Measurements from ENCODE around the gene LFNG.

The LFNG gene

DNA sequence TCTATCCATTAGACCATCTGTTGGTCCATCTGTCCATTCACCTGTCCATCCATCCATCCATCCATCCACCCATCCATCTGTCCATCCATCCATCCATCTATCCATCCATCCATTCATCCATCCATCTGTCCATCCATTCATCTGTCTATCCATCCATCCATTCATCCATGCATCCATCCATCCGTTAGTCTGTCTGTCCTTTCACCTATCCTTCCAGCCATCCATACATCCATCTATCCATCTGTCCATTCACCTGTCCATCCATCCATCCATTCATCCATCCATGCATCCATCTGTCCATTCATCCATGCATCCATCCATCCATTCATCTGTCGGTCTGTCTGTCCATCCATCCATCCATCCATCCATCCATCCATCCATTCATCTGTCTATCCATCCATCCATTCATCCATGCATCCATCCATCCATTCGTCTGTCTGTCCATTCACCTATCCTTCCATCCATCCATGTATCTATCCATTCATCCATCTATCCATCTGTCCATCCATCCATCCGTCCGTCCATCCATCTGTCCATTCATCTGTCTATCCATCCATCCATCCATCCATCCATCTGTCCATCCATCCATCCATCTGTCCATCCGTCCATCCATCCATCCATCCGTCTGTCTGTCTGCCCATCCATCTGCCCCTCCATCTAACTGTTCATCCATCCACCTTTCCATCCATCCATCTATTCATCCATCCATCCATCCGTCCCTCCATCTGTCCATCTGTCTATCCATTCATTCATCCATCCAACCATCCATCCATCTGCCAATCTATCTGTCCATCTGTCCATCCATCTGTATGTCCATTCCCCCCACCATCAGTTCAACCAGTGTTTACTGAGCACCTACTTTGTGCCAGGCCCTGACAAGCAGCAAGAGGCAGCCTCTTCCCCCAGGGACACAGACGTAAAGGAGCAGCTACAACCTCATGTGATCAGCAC, 4.8 kb upstream of the LFNG start:
- H3K27ac Mint-ChIP-seq, result no peak overlapping the region
- H3K4me3 Mint-ChIP-seq, result no peak overlapping the region
- H3K4me1 Mint-ChIP-seq (ENCODE audit: low read depth), result peaks cover 59% of the 10 kb centered on the region
- no peaks in the 10 kb centered on the region for H3K36me3 Mint-ChIP-seq (ENCODE audit: low read depth)
- no peaks in the 10 kb centered on the region for H3K9me3 Mint-ChIP-seq
- H3K27me3 Mint-ChIP-seq, result no peaks in the 10 kb centered on the region

GRCh38 chr7:2515424-2516193, 4.0 kb upstream of the LFNG start:
- Mint-ChIP-seq H3K27ac (no peak overlapping the region), H3K4me3 (no peak overlapping the region), H3K9me3 (no peaks in the 10 kb centered on the region), H3K27me3 (no peaks in the 10 kb centered on the region), H3K36me3 (ENCODE audit: low read depth) (no peaks in the 10 kb centered on the region), H3K4me1 (ENCODE audit: low read depth) (peaks cover 57% of the 10 kb centered on the region)

GRCh38 chr7:2516194-2516555, 3.4 kb upstream of the LFNG start:
- Mint-ChIP-seq H3K4me3 (no peak overlapping the region), H3K27ac (no peak overlapping the region), H3K27me3 (no peaks in the 10 kb centered on the region), H3K36me3 (ENCODE audit: low read depth) (no peaks in the 10 kb centered on the region), H3K4me1 (ENCODE audit: low read depth) (peaks cover 54% of the 10 kb centered on the region), H3K9me3 (no peaks in the 10 kb centered on the region)

GRCh38 chr7:2517026-2517425, 2.5 kb upstream of the LFNG start:
- Mint-ChIP-seq H3K4me1 (ENCODE audit: low read depth) (peaks cover 52% of the 10 kb centered on the region), H3K36me3 (ENCODE audit: low read depth) (no peaks in the 10 kb centered on the region), H3K9me3 (no peaks in the 10 kb centered on the region), H3K27me3 (no peaks in the 10 kb centered on the region), H3K27ac (no peak overlapping the region), H3K4me3 (no peak overlapping the region)

DNA sequence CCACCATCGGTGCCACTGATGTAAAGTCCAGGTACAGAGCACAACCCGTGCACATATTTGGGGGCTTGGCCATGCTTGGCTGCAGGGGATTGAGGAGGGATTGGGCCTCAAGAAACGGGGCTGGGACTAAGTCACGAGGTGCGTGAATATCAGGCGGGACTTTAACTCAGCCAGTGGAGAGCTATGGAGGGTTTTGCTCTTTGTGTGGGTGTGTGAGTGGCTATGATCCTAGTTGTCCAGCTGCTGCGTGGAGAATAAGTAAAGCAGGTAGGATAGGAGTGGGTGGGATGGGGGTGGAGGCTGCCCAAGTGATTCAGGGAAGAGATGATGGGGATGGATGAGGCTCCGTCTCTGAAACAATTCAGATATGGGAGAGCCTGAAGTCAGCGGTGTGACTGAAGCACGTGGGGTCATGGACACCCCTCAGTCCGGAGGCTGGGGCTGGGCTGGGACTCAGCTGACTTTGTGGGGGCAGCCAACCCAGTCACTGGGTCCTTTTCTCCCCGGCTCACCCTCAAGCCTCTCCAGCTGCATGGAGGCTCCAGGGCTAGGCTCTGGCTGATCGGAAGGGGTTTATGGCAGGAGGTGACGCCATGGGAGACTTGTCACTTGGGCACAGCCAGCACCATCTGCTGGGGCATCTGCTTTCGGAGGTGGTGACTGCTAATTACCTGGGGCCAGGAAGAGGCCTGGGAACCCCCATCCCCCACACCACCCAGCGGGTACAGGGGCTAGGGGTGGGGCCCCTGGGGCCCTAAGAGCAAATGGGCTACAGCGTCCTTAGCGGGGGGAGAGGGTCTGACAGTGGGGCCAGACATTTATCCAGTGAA, 1.7 kb upstream of the LFNG start:
- no peaks in the 10 kb centered on the region for H3K36me3 Mint-ChIP-seq (ENCODE audit: low read depth)
- peak overlapping the region; percentile 75 for H3K27ac Mint-ChIP-seq
- no peaks in the 10 kb centered on the region for H3K27me3 Mint-ChIP-seq
- peak overlapping the region; percentile 71 for H3K4me3 Mint-ChIP-seq
- H3K4me1 Mint-ChIP-seq (ENCODE audit: low read depth), result peaks cover 52% of the 10 kb centered on the region
- no peaks in the 10 kb centered on the region for H3K9me3 Mint-ChIP-seq

DNA sequence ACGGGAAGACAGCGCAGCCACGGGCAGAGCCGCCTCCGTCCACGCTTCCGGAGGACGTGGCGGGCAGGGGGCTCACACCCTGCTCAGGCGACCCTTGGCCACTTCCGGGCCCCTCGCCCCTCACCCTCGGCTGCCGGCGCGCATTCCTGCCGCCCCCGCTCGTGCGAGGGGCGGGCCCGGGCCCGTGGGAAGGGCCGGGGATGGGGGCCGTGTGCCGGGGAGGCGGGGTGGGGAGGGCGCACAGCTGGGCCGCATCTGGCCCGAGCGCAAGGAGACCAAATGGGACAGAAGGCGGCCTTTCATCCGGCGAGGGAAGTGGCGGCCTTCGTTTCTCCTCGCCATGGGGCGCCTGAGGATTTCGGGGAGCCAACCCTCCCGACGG, 846 bp upstream of the LFNG start:
- peak overlapping the region; percentile 71 for H3K4me3 Mint-ChIP-seq
- no peaks in the 10 kb centered on the region for H3K27me3 Mint-ChIP-seq
- peaks cover 50% of the 10 kb centered on the region for H3K4me1 Mint-ChIP-seq (ENCODE audit: low read depth)

GRCh38 chr7:2520131-2520760, 672 bp downstream of the LFNG start:
- peak overlapping the region; percentile 80 for H3K27ac Mint-ChIP-seq
- H3K27me3 Mint-ChIP-seq, result no peaks in the 10 kb centered on the region
- H3K9me3 Mint-ChIP-seq, result no peaks in the 10 kb centered on the region
- peak overlapping the region; percentile 91 for H3K4me3 Mint-ChIP-seq
- H3K4me1 Mint-ChIP-seq (ENCODE audit: low read depth), result peaks cover 55% of the 10 kb centered on the region
- no peaks in the 10 kb centered on the region for H3K36me3 Mint-ChIP-seq (ENCODE audit: low read depth)

More for the DNA sequence above, 846 bp upstream of the LFNG start:
- Mint-ChIP-seq H3K27ac (no peak overlapping the region), H3K36me3 (ENCODE audit: low read depth) (no peaks in the 10 kb centered on the region), H3K9me3 (no peaks in the 10 kb centered on the region)

DNA sequence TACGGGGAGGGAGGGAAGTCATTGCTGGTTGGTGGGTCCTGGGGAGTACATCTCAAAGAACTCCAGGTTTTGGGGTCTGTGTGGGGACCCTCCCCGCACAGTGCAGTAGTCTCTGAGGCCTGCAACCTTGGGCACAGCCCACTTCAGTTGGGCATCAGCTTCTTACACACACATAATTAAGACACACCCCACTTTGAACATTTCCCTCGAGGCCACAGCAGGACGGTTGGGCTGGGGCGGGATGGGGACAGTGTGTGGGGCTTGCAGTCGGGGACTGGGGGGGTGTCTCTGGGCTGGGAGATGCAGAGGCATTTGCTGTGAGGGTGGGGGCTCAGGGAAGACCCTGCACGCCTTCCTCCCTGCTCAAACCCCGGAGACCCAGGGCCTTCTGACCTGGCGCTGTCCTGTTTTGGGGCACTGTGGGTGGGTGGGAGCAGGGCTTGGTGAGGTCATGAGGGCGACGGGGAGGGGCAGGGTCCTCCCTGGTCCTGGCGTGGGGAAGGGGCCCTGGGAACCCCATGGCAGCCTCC, 1.3 kb downstream of the LFNG start:
- Mint-ChIP-seq H3K27ac (no peak overlapping the region), H3K4me1 (ENCODE audit: low read depth) (peaks cover 58% of the 10 kb centered on the region), H3K27me3 (no peaks in the 10 kb centered on the region), H3K4me3 (peak overlapping the region; percentile 91), H3K9me3 (no peaks in the 10 kb centered on the region), H3K36me3 (ENCODE audit: low read depth) (peaks cover 2% of the 10 kb centered on the region)

DNA sequence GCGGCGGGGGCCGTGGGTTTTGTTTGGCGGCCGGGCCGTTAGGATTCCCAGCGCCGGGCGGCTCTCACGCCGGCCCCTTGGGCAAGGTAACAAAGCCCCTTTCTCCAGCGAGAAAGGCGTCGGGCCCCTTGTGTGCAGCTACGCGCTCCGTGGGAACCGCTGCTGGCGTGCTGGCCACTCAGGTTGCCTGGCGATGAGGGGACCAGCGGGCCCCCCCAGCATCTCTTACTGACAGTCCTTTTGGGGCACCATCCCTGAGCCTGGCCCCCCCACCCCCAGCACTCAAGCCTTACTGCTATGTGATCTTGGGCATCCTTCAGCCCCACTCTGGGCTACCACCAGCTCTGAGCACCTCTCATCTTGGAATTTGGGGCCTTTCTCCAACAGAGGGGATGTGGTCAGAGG, 1.8 kb downstream of the LFNG start:
- no peaks in the 10 kb centered on the region for H3K9me3 Mint-ChIP-seq
- H3K36me3 Mint-ChIP-seq (ENCODE audit: low read depth), result peaks cover 5% of the 10 kb centered on the region
- peak overlapping the region; percentile 88 for H3K27ac Mint-ChIP-seq
- H3K4me1 Mint-ChIP-seq (ENCODE audit: low read depth), result peaks cover 61% of the 10 kb centered on the region
- H3K4me3 Mint-ChIP-seq, result peak overlapping the region; percentile 85
- H3K27me3 Mint-ChIP-seq, result no peaks in the 10 kb centered on the region

GRCh38 chr7:2521952-2522591, 2.5 kb downstream of the LFNG start:
- Mint-ChIP-seq H3K36me3 (ENCODE audit: low read depth) (peaks cover 5% of the 10 kb centered on the region), H3K27me3 (no peaks in the 10 kb centered on the region), H3K9me3 (no peaks in the 10 kb centered on the region), H3K27ac (peak overlapping the region; percentile 88), H3K4me3 (peak overlapping the region; percentile 85), H3K4me1 (ENCODE audit: low read depth) (peaks cover 65% of the 10 kb centered on the region)

- H3K27me3 Mint-ChIP-seq, result no peaks in the 10 kb centered on the region
- H3K36me3 Mint-ChIP-seq (ENCODE audit: low read depth), result peaks cover 5% of the 10 kb centered on the region
- peak overlapping the region; percentile 88 for H3K27ac Mint-ChIP-seq
- no peaks in the 10 kb centered on the region for H3K9me3 Mint-ChIP-seq
- H3K4me1 Mint-ChIP-seq (ENCODE audit: low read depth), result peaks cover 65% of the 10 kb centered on the region
- H3K4me3 Mint-ChIP-seq, result peak overlapping the region; percentile 85
These were observed 3.3 kb downstream of the LFNG start for GRCh38 chr7:2522780-2523433.

GRCh38 chr7:2523461-2523936, 3.9 kb downstream of the LFNG start:
- H3K27me3 Mint-ChIP-seq, result no peaks in the 10 kb centered on the region

More at GRCh38 chr7:2523461-2523936, 3.9 kb downstream of the LFNG start:
- Mint-ChIP-seq H3K4me1 (ENCODE audit: low read depth) (peaks cover 65% of the 10 kb centered on the region), H3K36me3 (ENCODE audit: low read depth) (peaks cover 5% of the 10 kb centered on the region), H3K4me3 (peak overlapping the region; percentile 85), H3K27ac (peak overlapping the region; percentile 88), H3K9me3 (no peaks in the 10 kb centered on the region)
